Activated CD8-positive, alpha-beta memory T cell treated with anti-CD3 and anti-CD28 coated beads, Interleukin-2, amount 50 U/mL, for 24 hours (primary cell): ENCODE measurements around the gene KIAA0513.

ENCODE experiments used
- DNase-seq: peaks from one replicate; pipeline ENCODE4 v3.0.0-alpha.2; 2020; ENCODE audit errors: extremely low read depth

Gene KIAA0513

GRCh38 chr16:85136213-85136701, 108.7 kb downstream of the KIAA0513 start:
- no peak for DNase-seq

- DNase-seq: no peak
These were observed 109.2 kb downstream of the KIAA0513 start for GRCh38 chr16:85136702-85137322.

DNA sequence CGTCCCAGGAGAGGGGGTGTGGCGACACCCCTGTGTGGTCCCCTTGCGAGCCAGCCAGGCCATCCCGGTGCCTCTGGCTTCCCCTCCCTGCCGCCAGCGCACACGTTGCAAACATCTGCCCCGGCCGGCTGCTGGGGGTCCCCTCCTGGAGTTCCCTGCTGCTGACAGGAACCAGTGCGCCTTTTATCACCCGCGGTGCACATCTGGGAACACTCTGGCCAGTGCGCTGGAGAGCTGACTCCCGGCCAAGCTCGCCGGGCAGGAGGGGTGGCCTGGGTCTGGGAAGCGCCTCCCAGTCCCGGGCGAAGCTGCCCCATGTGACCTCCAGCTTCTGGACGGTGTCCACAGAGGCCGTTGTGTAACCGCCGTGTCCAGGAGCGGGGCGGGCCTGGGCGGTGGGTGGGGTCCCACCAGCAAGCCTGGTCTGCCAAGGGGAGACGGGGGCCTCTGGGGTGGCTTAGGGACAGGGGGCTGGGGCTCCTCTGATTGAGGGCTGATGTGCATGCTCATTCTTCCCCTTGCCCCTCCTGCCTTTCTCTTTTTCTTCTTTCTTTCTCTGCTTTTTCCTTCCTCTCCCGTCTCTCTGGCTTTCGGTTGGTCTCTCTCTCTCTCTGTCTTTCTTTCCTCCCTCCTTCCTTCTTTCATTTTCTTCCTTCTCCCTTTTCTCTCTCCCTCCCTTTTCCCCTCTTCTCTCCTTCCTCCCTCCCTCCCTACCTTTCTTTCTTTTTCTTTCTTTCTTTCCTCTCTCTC, 109.9 kb downstream of the KIAA0513 start:
- DNase-seq: no peak

DNA sequence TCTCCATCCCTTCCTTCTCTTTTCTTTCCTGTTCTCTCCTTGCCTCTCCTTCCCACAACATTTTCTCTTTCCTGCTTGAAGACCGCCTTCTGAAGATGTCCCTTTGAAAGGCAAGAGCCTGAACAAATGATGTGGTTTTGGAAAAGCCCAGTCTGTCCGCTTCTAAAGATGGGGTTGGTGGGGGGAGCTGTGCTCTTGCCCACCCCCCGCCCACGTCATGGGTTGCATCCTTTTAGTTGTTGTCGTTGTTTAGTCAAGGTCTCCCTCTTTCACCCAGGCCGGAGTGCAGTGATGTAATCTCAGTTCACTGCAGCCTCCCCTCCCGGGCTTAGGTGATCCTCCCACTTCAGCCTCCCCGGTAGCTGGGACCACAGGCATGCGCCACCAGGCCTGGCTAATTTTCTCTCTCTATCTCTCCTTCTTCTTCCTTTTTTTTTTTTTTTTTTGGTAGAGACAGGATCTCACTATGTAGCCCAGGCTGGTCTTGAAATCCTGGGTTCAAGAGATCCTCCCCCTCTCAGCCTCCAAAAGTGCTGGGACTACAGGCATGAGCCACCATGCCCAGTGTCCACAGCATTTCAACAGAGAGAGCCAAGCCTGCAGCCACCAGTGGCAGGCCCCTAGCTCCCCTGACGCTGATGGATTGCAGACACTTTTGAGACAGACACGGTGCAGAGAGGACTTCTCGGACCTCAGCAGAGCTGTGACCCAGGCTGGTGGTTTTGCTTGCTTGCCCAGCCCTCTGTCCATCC, 110.7 kb downstream of the KIAA0513 start:
- no peak for DNase-seq

- DNase-seq: no peak
These were observed 111.4 kb downstream of the KIAA0513 start for GRCh38 chr16:85138825-85139627.

DNA sequence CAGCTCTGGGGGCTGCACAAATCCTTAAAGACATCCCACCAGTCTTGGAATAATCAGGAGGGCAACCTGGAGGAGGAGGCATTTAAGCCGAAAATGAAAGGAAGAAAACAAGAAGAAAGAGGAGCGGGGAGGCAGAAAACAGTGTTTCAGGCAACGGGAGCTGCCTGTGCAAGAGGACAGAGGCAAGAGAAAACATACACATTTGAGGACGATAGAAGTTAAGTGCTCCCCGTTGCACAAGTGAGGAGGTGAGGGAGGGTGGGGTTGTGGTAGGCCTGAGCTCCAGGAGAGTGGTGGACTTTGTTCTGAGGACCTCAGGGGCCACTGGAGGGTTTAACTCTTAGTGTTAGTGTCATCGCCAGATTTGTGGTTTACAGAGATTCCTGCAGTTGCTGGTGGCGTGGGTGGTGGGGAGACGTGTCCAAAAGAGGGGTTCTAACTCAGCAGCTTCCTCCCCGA, 112.3 kb downstream of the KIAA0513 start:
- no peak for DNase-seq

DNA sequence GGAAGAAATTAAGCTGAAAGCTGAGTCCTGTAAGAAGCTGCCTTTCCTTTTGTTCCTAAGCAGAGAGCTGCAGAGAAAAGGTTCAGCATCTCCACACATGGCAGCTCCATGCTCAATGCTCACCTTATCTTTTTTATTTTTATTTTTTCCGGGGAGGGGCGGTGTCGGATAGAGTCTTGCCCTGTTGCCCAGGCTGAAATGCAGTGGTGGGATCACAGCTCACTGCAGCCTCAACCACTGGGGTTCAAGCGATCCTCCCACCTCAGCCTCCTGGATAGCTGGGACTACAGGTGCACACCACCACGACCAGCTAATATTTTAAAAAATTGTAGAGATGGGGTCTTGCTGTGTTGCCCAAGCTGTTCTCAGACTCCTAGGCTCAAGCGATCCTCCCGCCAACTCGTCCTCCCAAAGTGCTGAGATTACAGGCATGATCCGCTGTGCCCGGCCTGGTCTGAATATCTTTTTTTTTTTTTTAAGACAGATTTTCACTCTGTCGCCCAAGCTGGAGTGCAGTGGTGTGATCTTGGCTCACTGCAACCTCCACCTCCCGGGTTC, 112.9 kb downstream of the KIAA0513 start:
- no peak for DNase-seq

DNA sequence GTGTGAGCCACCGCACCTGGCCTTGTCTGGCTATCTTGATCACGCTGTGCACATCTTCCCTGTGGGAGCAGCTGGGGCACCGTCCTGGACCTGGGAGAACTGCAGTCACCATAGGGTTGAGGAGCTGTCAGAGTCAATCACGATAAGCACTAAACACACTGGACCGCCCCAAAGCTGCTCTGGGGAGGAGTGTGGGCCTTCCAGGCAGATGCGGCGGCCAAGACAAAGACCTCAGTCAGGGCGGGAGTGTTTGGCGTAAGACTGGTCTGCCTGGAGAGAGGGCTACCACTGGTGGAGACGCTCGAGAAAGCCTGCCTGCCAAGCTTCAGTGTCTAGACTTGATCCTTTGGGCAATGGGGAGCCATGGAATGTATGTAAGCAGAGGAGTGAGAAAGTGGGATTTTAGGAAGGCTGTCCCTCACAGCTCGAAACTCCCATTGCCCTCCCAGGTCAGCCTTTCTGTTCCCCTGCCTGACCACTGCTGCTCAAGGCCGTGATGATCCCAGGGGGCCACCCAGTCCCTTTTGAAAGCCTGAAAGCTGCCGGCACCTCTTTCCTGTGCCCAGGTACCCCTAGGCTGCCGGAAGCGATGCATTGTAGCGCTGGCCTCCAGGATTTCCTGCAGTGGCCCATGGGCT, 114.0 kb downstream of the KIAA0513 start:
- no peak for DNase-seq

- no peak for DNase-seq
These were observed 114.5 kb downstream of the KIAA0513 start for GRCh38 chr16:85142129-85142513.

GRCh38 chr16:85142771-85143211, 115.2 kb downstream of the KIAA0513 start:
- DNase-seq: no peak
